OCI-LY7 (cell line): ENCODE measurements around the gene C6orf52.

Experiments
- CTCF ChIP-seq: fragments of 200-600 bp; sonication (generic); conservative IDR thresholded peaks from 2 replicates; pipeline ENCODE4 v1.5.1; 2014; ENCODE audit warnings: mild to moderate bottlenecking, antibody characterized with exemption, low read length, moderate library complexity, mixed read lengths
- EZH2phosphoT487 ChIP-seq: fragments of 200-600 bp; sonication (generic); IDR thresholded peaks from 2 replicates; pipeline ENCODE4 v1.6.1; 2018; ENCODE audit warnings: low read depth, borderline replicate concordance, mild to moderate bottlenecking, mixed run types, antibody characterized with exemption, low read length, moderate library complexity, mixed read lengths

- TF ChIP-seq CTCF (no peak), EZH2phosphoT487 (no peak)
Measured at GRCh38 chr6:10719296-10719963, 25.0 kb upstream of the C6orf52 start.
